Transverse colon (tissue), 4 donors: ENCODE results near the gene PSMD7. TPM values are rescaled to one million over a fixed set of nuclear protein-coding genes. Genes with fewer than 3 reads are reported as not detected.

Experiments used
- DNase-seq: peaks from one replicate; pipeline ENCODE4 v3.0.0-alpha.2; 2019
- H3K27ac ChIP-seq, 4 donors: fragments of 200-600 bp; sonication (generic); 2 replicates each; pipeline ENCODE4 v1.5.1; 2016 to 2018; ENCODE audit warnings: inconsistent platforms in 4 of 4
- H3K27me3 ChIP-seq: fragments of 200-600 bp; sonication (generic); 2 replicates; pipeline ENCODE4 v1.5.1; 2017; ENCODE audit warnings: inconsistent platforms
- H3K36me3 ChIP-seq, 4 donors: fragments of 200-600 bp; sonication (generic); 2 replicates each; pipeline ENCODE4 v1.5.1; 2017 to 2019; ENCODE audit warnings: inconsistent platforms in 4 of 4
- H3K4me1 ChIP-seq, 4 donors: fragments of 200-600 bp; sonication (generic); 2 replicates each; pipeline ENCODE4 v1.5.1; 2017 to 2020; ENCODE audit warnings: inconsistent platforms in 4 of 4
- H3K4me3 ChIP-seq, 4 donors: fragments of 200-600 bp; sonication (generic); 1 replicate in 1 of 4; 2 replicates in 3 of 4; pipeline versions ENCODE4 v1.5.1 to v1.6.1; 2017 to 2019; ENCODE audit warnings: inconsistent platforms in 4 of 4
- H3K9me3 ChIP-seq, 2 donors: fragments of 200-600 bp; sonication (generic); 2 replicates each; pipeline ENCODE4 v1.5.1; 2017 to 2019; ENCODE audit warnings: inconsistent platforms in 2 of 2
- EP300 ChIP-seq: sonication (generic); formaldehyde crosslinking; IDR thresholded peaks from one replicate; pipeline ENCODE4 v1.6.1; 2017; ENCODE audit warnings: antibody characterized with exemption, low read depth
- POLR2A ChIP-seq: fragments of 450-650 bp; IDR thresholded peaks from one replicate; pipeline ENCODE4 v1.6.1; 2016; ENCODE audit warnings: antibody characterized with exemption, mild to moderate bottlenecking, moderate library complexity
- POLR2AphosphoS5 ChIP-seq, 3 donors: sonication (generic); formaldehyde crosslinking; IDR thresholded peaks; one replicate each; pipeline ENCODE4 v1.6.1; 2016; ENCODE audit warnings: antibody characterized with exemption in 3 of 3
- WGBS, 2 donors: methylation state at CpG; one replicate each; pipeline ENCODE4 v1.1.5; 2018; ENCODE audit warnings: low coverage in 1 of 2; 5-methylcytosine and 5-hydroxymethylcytosine counted together
- in situ Hi-C, 4 donors: fragments of 200-750 bp; cut with MboI; loops; one replicate each; pipeline versions ENCODE4 v1.15.0 to v1.15.1; 2017; ENCODE audit warnings: low sequenced_read_pairs in 3 of 4, low pct_ligation_motif_present in 1 of 4, low pct_unique_long_range_greater_than_20kb in 1 of 4
- intact Hi-C: fragments of 100-400 bp; cut with DNase I; formaldehyde crosslinking; loops from one replicate; pipeline ENCODE4 v1.15.1; 2023; ENCODE audit warnings: low total_unique reads
- total RNA-seq, 4 donors: library from RNA; depleted of rRNA; stranded (reverse); fragments of >200 nt; gene quantifications; one replicate each; pipeline ENCODE4 v1.1.0, GENCODE V29; 2016
- TF ChIP-seq, protein P1 (sequence below), 5 experiments: fragments of 200-600 bp in 3 of 5; fragments of 450-650 bp in 2 of 5; sonication (generic) in 3 of 5; IDR thresholded peaks; 1 replicate in 2 of 5; 2 replicates in 3 of 5; pipeline ENCODE4 v1.5.1; 2016 to 2017; ENCODE audit warnings: antibody characterized with exemption in 5 of 5, inconsistent platforms in 3 of 5, mild to moderate bottlenecking in 2 of 5, moderate library complexity in 1 of 5

Gene PSMD7
- total RNA-seq, 4 donors from 2014 or later = 32.2 to 145 (median 53.6) TPM

GRCh38 chr16:74277974-74278373, 18.6 kb upstream of the PSMD7 start:
- H3K36me3 ChIP-seq = no peaks in the 10 kb centered on the region
- H3K9me3 ChIP-seq = no peaks in the 10 kb centered on the region
- no peaks in the 10 kb centered on the region for H3K4me1 ChIP-seq
- DNase-seq = no peak
- in situ Hi-C loops = no loop called here
- intact Hi-C loops = no loop called here
- TF ChIP-seq POLR2A = no peak
- TF ChIP-seq POLR2AphosphoS5 (IDR thresholded peaks at IDR 0.05) = no peak
- no peak for TF ChIP-seq EP300
- TF ChIP-seq, protein P1, sequence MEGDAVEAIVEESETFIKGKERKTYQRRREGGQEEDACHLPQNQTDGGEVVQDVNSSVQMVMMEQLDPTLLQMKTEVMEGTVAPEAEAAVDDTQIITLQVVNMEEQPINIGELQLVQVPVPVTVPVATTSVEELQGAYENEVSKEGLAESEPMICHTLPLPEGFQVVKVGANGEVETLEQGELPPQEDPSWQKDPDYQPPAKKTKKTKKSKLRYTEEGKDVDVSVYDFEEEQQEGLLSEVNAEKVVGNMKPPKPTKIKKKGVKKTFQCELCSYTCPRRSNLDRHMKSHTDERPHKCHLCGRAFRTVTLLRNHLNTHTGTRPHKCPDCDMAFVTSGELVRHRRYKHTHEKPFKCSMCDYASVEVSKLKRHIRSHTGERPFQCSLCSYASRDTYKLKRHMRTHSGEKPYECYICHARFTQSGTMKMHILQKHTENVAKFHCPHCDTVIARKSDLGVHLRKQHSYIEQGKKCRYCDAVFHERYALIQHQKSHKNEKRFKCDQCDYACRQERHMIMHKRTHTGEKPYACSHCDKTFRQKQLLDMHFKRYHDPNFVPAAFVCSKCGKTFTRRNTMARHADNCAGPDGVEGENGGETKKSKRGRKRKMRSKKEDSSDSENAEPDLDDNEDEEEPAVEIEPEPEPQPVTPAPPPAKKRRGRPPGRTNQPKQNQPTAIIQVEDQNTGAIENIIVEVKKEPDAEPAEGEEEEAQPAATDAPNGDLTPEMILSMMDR (IDR thresholded peaks at IDR 0.05) = no peak
- H3K27me3 ChIP-seq = no peaks in the 10 kb centered on the region
- no peak overlapping the region for H3K27ac ChIP-seq
- 60 to 78% methylated on average over 1 to 2 of the region's 2 CpGs for WGBS, 2 donors
- H3K4me3 ChIP-seq = no peak overlapping the region

DNA sequence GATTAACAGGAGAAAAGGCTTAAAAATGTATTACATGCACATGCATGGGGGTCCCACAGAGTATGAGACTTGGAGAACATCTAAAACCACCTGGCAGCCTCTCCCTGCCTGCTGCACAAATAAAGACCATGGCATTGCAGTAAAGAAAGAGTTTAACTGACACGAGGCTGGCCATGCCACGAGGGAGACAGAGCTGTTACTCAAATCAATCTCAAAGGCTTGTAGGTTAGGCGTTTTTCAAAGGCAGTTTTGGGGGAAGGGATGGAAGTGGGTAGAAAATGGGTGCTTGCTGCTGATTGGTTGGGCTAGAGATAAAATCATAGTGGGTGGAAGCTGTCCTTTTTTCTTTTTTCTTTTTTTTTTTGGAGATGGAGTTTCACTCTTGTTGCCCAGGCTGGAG, 17.3 kb upstream of the PSMD7 start:
- Histone ChIP-seq H3K27ac (no peak overlapping the region), H3K4me3 (no peak overlapping the region), H3K27me3 (no peaks in the 10 kb centered on the region), H3K36me3 (no peaks in the 10 kb centered on the region), H3K9me3 (no peaks in the 10 kb centered on the region), H3K4me1 (no peaks in the 10 kb centered on the region)
- intact Hi-C loops (no loop called here), in situ Hi-C loops (no loop called here)
- TF ChIP-seq, protein P1 (IDR thresholded peaks at IDR 0.05) = no peak
- TF ChIP-seq POLR2A (no peak), POLR2AphosphoS5 (IDR thresholded peaks at IDR 0.05) (no peak)
- WGBS, 2 donors = 72 to 78% methylated on average over 3 of the region's 3 CpGs
- no peak for DNase-seq

DNA sequence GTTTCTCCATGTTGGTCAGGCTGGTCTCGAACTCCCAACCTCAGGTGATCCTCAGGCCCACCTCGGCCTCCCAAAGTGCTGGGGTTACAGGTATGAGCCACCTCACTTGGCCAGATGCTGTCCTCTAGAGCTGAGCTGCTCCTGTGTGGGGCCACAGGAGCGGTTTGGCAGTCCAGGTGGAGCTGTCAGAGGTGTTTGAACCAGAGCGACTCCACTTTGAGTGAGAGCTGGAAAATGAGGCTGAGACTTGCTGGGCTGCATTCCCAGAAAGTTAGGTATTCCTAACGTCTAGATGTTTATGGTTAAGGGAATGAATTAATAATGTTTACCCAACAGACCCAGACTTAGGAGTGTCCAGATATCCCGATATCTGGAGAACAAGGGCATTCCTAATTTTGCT, 16.8 kb upstream of the PSMD7 start:
- no peak overlapping the region for H3K27ac ChIP-seq
- H3K27me3 ChIP-seq = no peaks in the 10 kb centered on the region
- WGBS, 2 donors = 78% methylated on average over 5 of the region's 6 CpGs; no CpG with 5 or more reads in 1 of the 2 donors
- intact Hi-C loops = no loop called here
- no peaks in the 10 kb centered on the region for H3K4me1 ChIP-seq
- H3K4me3 ChIP-seq = no peak overlapping the region
- no peaks in the 10 kb centered on the region for H3K9me3 ChIP-seq
- TF ChIP-seq, protein P1 (IDR thresholded peaks at IDR 0.05) = no peak
- no peak for TF ChIP-seq POLR2A
- TF ChIP-seq EP300 = no peak
- no peak for TF ChIP-seq POLR2AphosphoS5 (IDR thresholded peaks at IDR 0.05)
- in situ Hi-C loops = no loop called here
- DNase-seq = no peak
- no peaks in the 10 kb centered on the region for H3K36me3 ChIP-seq

DNA sequence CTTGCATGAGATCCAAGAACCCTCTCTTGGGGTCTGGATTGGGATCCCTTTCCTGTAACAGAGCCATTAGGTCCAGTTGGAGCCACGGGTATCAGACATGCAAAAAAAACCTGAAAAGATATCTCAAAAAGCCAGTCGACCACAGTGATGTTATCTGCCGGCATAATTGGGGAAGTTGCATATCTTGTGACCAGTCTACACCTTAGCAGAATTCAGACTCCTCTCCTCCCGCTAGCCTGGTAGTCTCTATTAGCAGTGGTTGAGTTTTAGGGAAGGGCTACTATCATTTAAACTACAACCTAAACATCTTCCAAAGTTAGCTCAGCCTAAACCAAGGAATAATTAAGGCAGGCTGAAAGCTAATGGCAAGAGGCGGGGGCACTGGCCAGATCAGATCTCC, 16.2 kb upstream of the PSMD7 start:
- Histone ChIP-seq H3K4me1 (no peaks in the 10 kb centered on the region), H3K36me3 (no peaks in the 10 kb centered on the region), H3K9me3 (no peaks in the 10 kb centered on the region), H3K4me3 (no peak overlapping the region), H3K27ac (no peak overlapping the region), H3K27me3 (no peaks in the 10 kb centered on the region)
- TF ChIP-seq, protein P1 (IDR thresholded peaks at IDR 0.05) = no peak
- TF ChIP-seq POLR2A (no peak), POLR2AphosphoS5 (IDR thresholded peaks at IDR 0.05) (no peak), EP300 (no peak)
- in situ Hi-C loops = no loop called here
- 68 to 77% methylated on average over 3 to 5 of the region's 5 CpGs for WGBS, 2 donors
- intact Hi-C loops = no loop called here
- DNase-seq = no peak
